ENCODE results near the gene CREBL2. TPM values are rescaled to one million over a fixed set of nuclear protein-coding genes. Genes with fewer than 3 reads are reported as not detected.
"Not testable (repeated sequence)": the region's sequence is repeated elsewhere in the genome, so short reads cannot be mapped to it uniquely, and the experiment has no call there.

CREBL2 gene
- total and polyA plus RNA-seq, 2 of the 13 experiments (the other 11 are each of a cell fraction or from before 2014, with no cell fraction given), result 6.9 to 8.4 TPM

- no peak for TF ChIP-seq NFRKB (IDR thresholded peaks at IDR 0.05)
- no peak for TF ChIP-seq ZFAT (CRISPR knock-in tag; conservative IDR thresholded peaks at IDR 0.05)
- TF ChIP-seq ZXDC (CRISPR knock-in tag; IDR thresholded peaks at IDR 0.05), result no peak
- no peak for TF ChIP-seq RXRA (CRISPR knock-in tag; IDR thresholded peaks at IDR 0.05)
Measured at GRCh38 chr12:12651752-12652151, 40.1 kb downstream of the CREBL2 start (continued).

GRCh38 chr12:12652704-12653103 is 41.0 kb downstream of the CREBL2 start:
- Histone ChIP-seq H3K4me1 (ENCODE audit: insufficient read depth, low read length) (peaks cover 13% of the 10 kb centered on the region), H3K9me3 (ENCODE audit: low read length) (peaks cover 20% of the 10 kb centered on the region)
- WGBS (ENCODE audit: low lambda C conversion rate), result 55% methylated on average over 4 of the region's 4 CpGs
- H3K27ac ChIP-seq (ENCODE audit: extremely low read length, insufficient read depth, low read length); H3K4me2 ChIP-seq (ENCODE audit: low read depth, low read length); H3K79me2 ChIP-seq (ENCODE audit: insufficient read depth, low read length); POLR2A ChIA-PET; ATAC-seq; H3K36me3 ChIP-seq (replicated peaks in 1 of 2; ENCODE audit: control insufficient read depth in 1 of 2, insufficient read depth in 2 of 2, low read length in 2 of 2); BruUV-seq (replicated peaks); H3K9ac ChIP-seq (ENCODE audit: insufficient read depth, low read depth, low read length); in situ Hi-C loops (cut with HindIII; ENCODE audit: extremely low pct_ligation_motif_present, low pct_unique_long_range_greater_than_20kb); H3K27me3 ChIP-seq (ENCODE audit: control insufficient read depth in 1 of 2, insufficient read depth in 2 of 2, low read length in 2 of 2); CTCF ChIA-PET (ENCODE audit: low intra/inter-chr PET ratio, low total read pairs); intact Hi-C loops (cut with micrococcal nuclease; ENCODE audit: unreplicated experiment); FAIRE-seq; DNase-seq (ENCODE audit: low spot score); H3K4me3 ChIP-seq (replicated peaks in 1 of 3; ENCODE audit: insufficient read depth in 1 of 3, low read depth in 2 of 3, low read length in 3 of 3); H4K20me1 ChIP-seq (ENCODE audit: insufficient read depth, low read length); H2AFZ ChIP-seq (ENCODE audit: low read length): not testable (repeated sequence)

GRCh38 chr12:12653922-12654321 is 42.2 kb downstream of the CREBL2 start:
- Histone ChIP-seq H3K4me3 (replicated peaks in 1 of 3; ENCODE audit: insufficient read depth in 1 of 3, low read depth in 2 of 3, low read length in 3 of 3) (no peak overlapping the region), H3K4me2 (ENCODE audit: low read depth, low read length) (no peak overlapping the region), H3K79me2 (ENCODE audit: insufficient read depth, low read length) (no peaks in the 10 kb centered on the region), H3K4me1 (ENCODE audit: insufficient read depth, low read length) (peaks cover 13% of the 10 kb centered on the region), H3K36me3 (replicated peaks in 1 of 2; ENCODE audit: control insufficient read depth in 1 of 2, insufficient read depth in 2 of 2, low read length in 2 of 2) (no peaks in the 10 kb centered on the region), H3K27me3 (ENCODE audit: control insufficient read depth in 1 of 2, insufficient read depth in 2 of 2, low read length in 2 of 2) (no peaks in the 10 kb centered on the region), H3K9ac (ENCODE audit: insufficient read depth, low read depth, low read length) (no peak overlapping the region), H4K20me1 (ENCODE audit: insufficient read depth, low read length) (no peaks in the 10 kb centered on the region), H2AFZ (ENCODE audit: low read length) (no peak overlapping the region), H3K9me3 (ENCODE audit: low read length) (peaks cover 8% of the 10 kb centered on the region), H3K27ac (ENCODE audit: extremely low read length, insufficient read depth, low read length) (no peak overlapping the region)
- POLR2A ChIA-PET, result no interaction called here
- FAIRE-seq (no peak), ATAC-seq (no peak), DNase-seq (ENCODE audit: low spot score) (no peak)
- in situ Hi-C loops (cut with HindIII; ENCODE audit: extremely low pct_ligation_motif_present, low pct_unique_long_range_greater_than_20kb), result no loop called here
- intact Hi-C loops (cut with micrococcal nuclease; ENCODE audit: unreplicated experiment), result no loop called here
- BruUV-seq (replicated peaks), result no TSS peak
- CTCF ChIA-PET (ENCODE audit: low intra/inter-chr PET ratio, low total read pairs), result no interaction called here
- TF ChIP-seq BCL6 (CRISPR knock-in tag; IDR thresholded peaks at IDR 0.05), result no peak
- TF ChIP-seq ERF (CRISPR knock-in tag; IDR thresholded peaks at IDR 0.05), result no peak
- no peak for TF ChIP-seq CC2D1A (CRISPR knock-in tag; IDR thresholded peaks at IDR 0.05)
- TF ChIP-seq ZXDC (CRISPR knock-in tag; IDR thresholded peaks at IDR 0.05), result no peak
- no peak for TF ChIP-seq NFE2L2 (IDR thresholded peaks at IDR 0.05; ENCODE audit: low read length)
- TF ChIP-seq HMGXB4 (CRISPR knock-in tag; IDR thresholded peaks at IDR 0.05; ENCODE audit: borderline replicate concordance in 1 of 2, low read depth in 1 of 2), result no peak

All from HepG2 (cell line).